ENCODE data around the gene ANKS3.

DNA sequence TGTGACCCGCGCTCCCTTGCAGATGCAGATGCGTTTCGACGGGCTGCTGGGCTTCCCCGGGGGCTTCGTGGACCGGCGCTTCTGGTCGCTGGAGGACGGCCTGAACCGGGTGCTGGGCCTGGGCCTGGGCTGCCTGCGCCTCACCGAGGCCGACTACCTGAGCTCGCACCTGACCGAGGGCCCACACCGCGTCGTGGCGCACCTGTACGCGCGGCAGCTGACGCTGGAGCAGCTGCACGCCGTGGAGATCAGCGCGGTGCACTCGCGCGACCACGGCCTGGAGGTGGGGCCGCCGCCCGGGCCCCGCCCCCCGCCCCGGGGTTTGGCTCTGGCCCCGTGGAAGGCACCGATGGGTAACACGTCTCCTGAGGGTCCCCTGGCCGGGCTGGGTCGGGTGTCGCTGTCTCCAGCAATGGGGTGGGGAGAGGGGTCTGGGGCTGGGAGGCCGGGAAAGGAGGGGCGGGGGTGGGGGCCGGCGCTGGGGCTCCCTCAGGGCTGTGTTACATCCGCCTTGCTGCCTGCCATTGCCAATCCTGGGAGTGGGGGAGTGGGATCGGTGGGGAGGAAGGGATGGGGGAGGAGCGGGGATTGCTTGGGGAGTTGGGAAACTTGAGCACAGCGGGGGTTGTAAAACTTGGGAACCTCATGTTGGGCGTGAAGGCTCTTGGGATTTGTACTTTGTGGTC, 40.0 kb downstream of the ANKS3 start:
- TF ChIP-seq, protein P1, sequence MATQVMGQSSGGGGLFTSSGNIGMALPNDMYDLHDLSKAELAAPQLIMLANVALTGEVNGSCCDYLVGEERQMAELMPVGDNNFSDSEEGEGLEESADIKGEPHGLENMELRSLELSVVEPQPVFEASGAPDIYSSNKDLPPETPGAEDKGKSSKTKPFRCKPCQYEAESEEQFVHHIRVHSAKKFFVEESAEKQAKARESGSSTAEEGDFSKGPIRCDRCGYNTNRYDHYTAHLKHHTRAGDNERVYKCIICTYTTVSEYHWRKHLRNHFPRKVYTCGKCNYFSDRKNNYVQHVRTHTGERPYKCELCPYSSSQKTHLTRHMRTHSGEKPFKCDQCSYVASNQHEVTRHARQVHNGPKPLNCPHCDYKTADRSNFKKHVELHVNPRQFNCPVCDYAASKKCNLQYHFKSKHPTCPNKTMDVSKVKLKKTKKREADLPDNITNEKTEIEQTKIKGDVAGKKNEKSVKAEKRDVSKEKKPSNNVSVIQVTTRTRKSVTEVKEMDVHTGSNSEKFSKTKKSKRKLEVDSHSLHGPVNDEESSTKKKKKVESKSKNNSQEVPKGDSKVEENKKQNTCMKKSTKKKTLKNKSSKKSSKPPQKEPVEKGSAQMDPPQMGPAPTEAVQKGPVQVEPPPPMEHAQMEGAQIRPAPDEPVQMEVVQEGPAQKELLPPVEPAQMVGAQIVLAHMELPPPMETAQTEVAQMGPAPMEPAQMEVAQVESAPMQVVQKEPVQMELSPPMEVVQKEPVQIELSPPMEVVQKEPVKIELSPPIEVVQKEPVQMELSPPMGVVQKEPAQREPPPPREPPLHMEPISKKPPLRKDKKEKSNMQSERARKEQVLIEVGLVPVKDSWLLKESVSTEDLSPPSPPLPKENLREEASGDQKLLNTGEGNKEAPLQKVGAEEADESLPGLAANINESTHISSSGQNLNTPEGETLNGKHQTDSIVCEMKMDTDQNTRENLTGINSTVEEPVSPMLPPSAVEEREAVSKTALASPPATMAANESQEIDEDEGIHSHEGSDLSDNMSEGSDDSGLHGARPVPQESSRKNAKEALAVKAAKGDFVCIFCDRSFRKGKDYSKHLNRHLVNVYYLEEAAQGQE (IDR thresholded peaks at IDR 0.05; ENCODE audit: low read depth) = no peak
- TF ChIP-seq YY1 (IDR thresholded peaks at IDR 0.05; ENCODE audit: low read depth) (no peak), TAF1 (IDR thresholded peaks at IDR 0.05; ENCODE audit: low read depth) (no peak), EP300 (IDR thresholded peaks at IDR 0.05; ENCODE audit: borderline replicate concordance) (0 out of 2 replicates have a peak, but pooled peaks have one; percentile 5)
